ENCODE results near the gene VEZT.
"Not testable (repeated sequence)": the region's sequence is repeated elsewhere in the genome, so short reads cannot be mapped to it uniquely, and the experiment has no call there.

The VEZT gene

GRCh38 chr12:95187865-95188415 lies 29.7 kb upstream of the VEZT start:
- ChIA-PET POLR2A (interaction anchor here (0.5 to 1.0 kb wide), 3 partner anchors 128 to 326 kb away, joined by 3 to 6 read pairs (median 3); partner anchors contain the start of gene METAP2), CTCF (interaction anchor here (2.6 to 4.8 kb wide), 3 partner anchors 10 to 28 kb away, joined by 7 to 22 read pairs (median 17); partner anchors contain the start of genes FGD6 and VEZT)
- no peak for DNase-seq (ENCODE audit: extremely low spot score)
- no peak for TF ChIP-seq CTCF (IDR thresholded peaks at IDR 0.05; ENCODE audit: control extremely low read depth, extremely low read depth, low read depth, missing control alignments)

GRCh38 chr12:95191060-95191696 lies 26.4 kb upstream of the VEZT start:
- POLR2A ChIA-PET: no interaction called here
- CTCF ChIA-PET: interaction anchor here (1.5 to 2.1 kb wide), 3 partner anchors 9 to 26 kb away, joined by 4 to 8 read pairs (median 8); partner anchors contain the start of genes FGD6 and VEZT
- no peak for DNase-seq (ENCODE audit: extremely low spot score)
- no peak for TF ChIP-seq CTCF (IDR thresholded peaks at IDR 0.05; ENCODE audit: control extremely low read depth, extremely low read depth, low read depth, missing control alignments)

GRCh38 chr12:95192271-95192670 lies 25.3 kb upstream of the VEZT start:
- no peak for TF ChIP-seq CTCF (IDR thresholded peaks at IDR 0.05; ENCODE audit: control extremely low read depth, extremely low read depth, low read depth, missing control alignments)
- ChIA-PET POLR2A (no interaction called here), CTCF (interaction anchor here (1.5 to 2.1 kb wide), 4 partner anchors 8 to 25 kb away, joined by 3 to 8 read pairs (median 6); partner anchors contain the start of genes FGD6 and VEZT)
- no peak for DNase-seq (ENCODE audit: extremely low spot score)

GRCh38 chr12:95193139-95193538 lies 24.5 kb upstream of the VEZT start:
- POLR2A ChIA-PET: no interaction called here
- CTCF ChIA-PET: interaction anchor here (1.0 to 1.5 kb wide), 2 partner anchors 18 to 19 kb away, joined by 3 read pairs; no protein-coding TSS in a partner anchor
- DNase-seq (ENCODE audit: extremely low spot score): no peak
- TF ChIP-seq CTCF (IDR thresholded peaks at IDR 0.05; ENCODE audit: control extremely low read depth, extremely low read depth, low read depth, missing control alignments): no peak

- CTCF ChIA-PET: no interaction called here
- TF ChIP-seq CTCF (IDR thresholded peaks at IDR 0.05; ENCODE audit: control extremely low read depth, extremely low read depth, low read depth, missing control alignments): no peak
- no peak for DNase-seq (ENCODE audit: extremely low spot score)
- POLR2A ChIA-PET: no interaction called here
Observed at GRCh38 chr12:95195122-95195521, 22.5 kb upstream of the VEZT start.

- not testable (repeated sequence) for DNase-seq (ENCODE audit: extremely low spot score)
- ChIA-PET CTCF (interaction anchor here (1.4 kb wide), 2 partner anchors 8 to 107 kb away, joined by 3 to 7 read pairs; no protein-coding TSS in a partner anchor), POLR2A (interaction anchor here (0.6 kb wide), 1 partner anchor 24 kb away, joined by 3 read pairs; no protein-coding TSS in a partner anchor)
Observed at GRCh38 chr12:95196875-95197569, 20.6 kb upstream of the VEZT start.

Measured in GM10248 (cell line).